Lung (tissue), 12 donors: ENCODE measurements around the gene TCF19. TPM values are rescaled to one million over a fixed set of nuclear protein-coding genes. Genes with fewer than 3 reads are reported as not detected.
A peak's percentile ranks its signal among the peaks of the same experiment; 100 is the strongest.

ENCODE experiments used
- ATAC-seq: fragments of 200-7000 bp; cut with Tn5 transposase; one replicate; pipeline ENCODE4 v1.9.1; 2020; ENCODE audit warnings: moderate number of reproducible peaks; ENCODE audit not compliant: insufficient read depth, low FRiP score
- DNase-seq, 3 donors: peaks; one replicate each; pipeline ENCODE4 v3.0.0-alpha.2; 2013 to 2017
- H3K27ac ChIP-seq, 2 donors: one replicate each; pipeline ENCODE4 v1.5.1; 2013; ENCODE audit warnings: mild to moderate bottlenecking in 2 of 2, moderate library complexity in 2 of 2, control low read depth in 1 of 2, inconsistent platforms in 1 of 2, low read depth in 1 of 2, low read length in 1 of 2
- H3K27me3 ChIP-seq, 3 donors: one replicate each; pipeline ENCODE4 v1.5.1; 2013; ENCODE audit warnings: low read length in 2 of 3; ENCODE audit not compliant: control insufficient read depth in 3 of 3, insufficient read depth in 3 of 3
- H3K36me3 ChIP-seq, 4 donors: one replicate each; pipeline ENCODE4 v1.5.1; 2013; ENCODE audit warnings: low read length in 4 of 4, mild to moderate bottlenecking in 1 of 4, moderate library complexity in 1 of 4; ENCODE audit not compliant: control insufficient read depth in 4 of 4, insufficient read depth in 4 of 4
- H3K4me1 ChIP-seq, 5 donors: one replicate each; pipeline ENCODE4 v1.5.1; 2013; ENCODE audit warnings: low read length in 5 of 5, mild to moderate bottlenecking in 2 of 5, moderate library complexity in 1 of 5; ENCODE audit not compliant: control insufficient read depth in 5 of 5, insufficient read depth in 5 of 5
- H3K4me3 ChIP-seq: one replicate; pipeline ENCODE4 v1.5.1; 2013; ENCODE audit warnings: mild to moderate bottlenecking, control low read depth, moderate library complexity
- H3K9ac ChIP-seq, 2 donors: one replicate each; pipeline ENCODE4 v1.5.1; 2013; ENCODE audit warnings: low read length in 2 of 2, control low read depth in 1 of 2; ENCODE audit not compliant: insufficient read depth in 1 of 2
- H3K9me3 ChIP-seq, 4 donors: one replicate each; pipeline ENCODE4 v1.5.1; 2013; ENCODE audit warnings: low read length in 3 of 4, mild to moderate bottlenecking in 1 of 4, moderate library complexity in 1 of 4; ENCODE audit not compliant: control insufficient read depth in 4 of 4, insufficient read depth in 3 of 4
- CTCF ChIP-seq: IDR thresholded peaks from 2 replicates; pipeline ENCODE4 v1.5.1; 2012; ENCODE audit warnings: mild to moderate bottlenecking; ENCODE audit errors: control extremely low read depth, extremely low read depth
- WGBS, 2 donors: extraction: QIAGEN DNeasy Blood & Tissue Kit; methylation state at CpG; one replicate each; pipeline ENCODE4 v1.1.7; 2013; 5-methylcytosine and 5-hydroxymethylcytosine counted together
- polyA plus RNA-seq, 2 donors: library from polyadenylated mRNA; stranded (reverse); fragments of 200-250 nt; gene quantifications; one replicate each; pipeline ENCODE4 v1.2.1, GENCODE V29; 2013
- total RNA-seq, 2 donors: library from RNA; depleted of rRNA in 1 of 2; stranded (reverse); fragments of >200 nt in 1 of 2; gene quantifications; one replicate each; pipeline ENCODE4 v1.2.1, GENCODE V29; 2014 to 2021
- donor health status: control.
- donor health status: control.
- donor health status: Bipolar disorder and iron deficiency.
- donor health status: healthy.
- donor health status: DM: yes; HTN: yes; CAD: no.

TCF19 gene
- total and polyA plus RNA-seq, 4 donors, result 4.1 to 9.4 (median 5.1) TPM

GRCh38 chr6:31122791-31123706 lies 35.3 kb upstream of the TCF19 start:
- ATAC-seq (peak; percentile 31), DNase-seq (peak; percentile 47 to 89 (median 88))
- peaks cover 0 to 24% (median 0%) of the 10 kb centered on the region in 5 donors for H3K4me1 ChIP-seq
- TF ChIP-seq CTCF, result no peak
- H3K4me3 ChIP-seq, result no peak overlapping the region
- H3K27me3 ChIP-seq, result no peaks in the 10 kb centered on the region
- H3K27ac ChIP-seq, result peak overlapping the region; percentile 24 to 89
- no peak overlapping the region for H3K9ac ChIP-seq
- no peaks in the 10 kb centered on the region for H3K36me3 ChIP-seq
- H3K9me3 ChIP-seq, result no peaks in the 10 kb centered on the region
- 55 to 67% methylated on average over 15 to 16 of the region's 16 CpGs for WGBS, 2 donors

- ATAC-seq (peak; percentile 43), DNase-seq (peak in 1 of 3 donors; percentile 16)
- no peak for TF ChIP-seq CTCF
- Histone ChIP-seq H3K4me1 (peaks cover 0 to 24% (median 0%) of the 10 kb centered on the region in 5 donors), H3K9ac (no peak overlapping the region), H3K27ac (peak overlapping the region in 1 of 2 donors; percentile 3), H3K4me3 (no peak overlapping the region), H3K9me3 (no peaks in the 10 kb centered on the region), H3K36me3 (no peaks in the 10 kb centered on the region), H3K27me3 (peaks cover 0 to 4% (median 0%) of the 10 kb centered on the region in 3 donors)
- WGBS, 2 donors, result 33 to 57% methylated on average over 8 of the region's 8 CpGs
Measured at GRCh38 chr6:31125162-31125561, 33.2 kb upstream of the TCF19 start.

GRCh38 chr6:31125586-31126363 lies 32.6 kb upstream of the TCF19 start:
- Histone ChIP-seq H3K27ac (peak overlapping the region in 1 of 2 donors; percentile 13), H3K36me3 (no peaks in the 10 kb centered on the region), H3K9ac (no peak overlapping the region), H3K27me3 (peaks cover 0 to 4% (median 0%) of the 10 kb centered on the region in 3 donors), H3K4me1 (peaks cover 0 to 21% (median 0%) of the 10 kb centered on the region in 5 donors), H3K4me3 (no peak overlapping the region), H3K9me3 (no peaks in the 10 kb centered on the region)
- 64 to 67% methylated on average over 12 of the region's 12 CpGs for WGBS, 2 donors
- TF ChIP-seq CTCF, result no peak
- no peak for DNase-seq
- ATAC-seq, result no peak
